Spleen (tissue), 13 donors: Measurements from ENCODE around the gene ARL17A. TPM values are rescaled to one million over a fixed set of nuclear protein-coding genes. Genes with fewer than 3 reads are reported as not detected.
"Not testable (repeated sequence)": the region's sequence is repeated elsewhere in the genome, so short reads cannot be mapped to it uniquely, and the experiment has no call there.

Experiments
- DNase-seq: peaks from one replicate; pipeline ENCODE4 v3.0.0-alpha.2; 2020
- H3K27ac ChIP-seq, 8 donors: fragments of 200-600 bp; sonication (generic) in 7 of 8; 1 replicate in 4 of 8; 2 replicates in 4 of 8; pipeline versions ENCODE4 v1.5.0 to v1.8.0; 2016 to 2021; ENCODE audit warnings: inconsistent platforms in 4 of 8, mild to moderate bottlenecking in 4 of 8, moderate library complexity in 1 of 8
- H3K27me3 ChIP-seq, 7 donors: fragments of 200-600 bp; sonication (generic) in 6 of 7; replicated peaks in 1 of 7; 1 replicate in 4 of 7; 2 replicates in 3 of 7; pipeline versions ENCODE4 v1.5.0 to v1.8.0; 2016 to 2021; ENCODE audit warnings: inconsistent platforms in 3 of 7, mild to moderate bottlenecking in 1 of 7
- H3K36me3 ChIP-seq, 6 donors: fragments of 200-600 bp; sonication (generic) in 5 of 6; 1 replicate in 4 of 6; 2 replicates in 2 of 6; pipeline versions ENCODE4 v1.5.0 to v1.8.0; 2016 to 2021; ENCODE audit warnings: inconsistent platforms in 2 of 6
- H3K4me1 ChIP-seq, 6 donors: fragments of 200-600 bp; sonication (generic) in 5 of 6; 1 replicate in 3 of 6; 2 replicates in 3 of 6; pipeline versions ENCODE4 v1.5.0 to v1.8.0; 2016 to 2021; ENCODE audit warnings: inconsistent platforms in 3 of 6
- H3K4me3 ChIP-seq, 8 donors: fragments of 200-600 bp; sonication (generic) in 7 of 8; 1 replicate in 4 of 8; 2 replicates in 4 of 8; pipeline versions ENCODE4 v1.5.0 to v1.8.0; 2016 to 2021; ENCODE audit warnings: inconsistent platforms in 4 of 8, mild to moderate bottlenecking in 4 of 8, moderate library complexity in 2 of 8
- H3K9me3 ChIP-seq, 8 donors: fragments of 200-600 bp; sonication (generic) in 7 of 8; 1 replicate in 4 of 8; 2 replicates in 4 of 8; pipeline versions ENCODE4 v1.5.0 to v1.8.0; 2016 to 2021; ENCODE audit warnings: inconsistent platforms in 4 of 8
- POLR2AphosphoS5 ChIP-seq, 3 donors: sonication (generic); formaldehyde crosslinking; IDR thresholded peaks; one replicate each; pipeline ENCODE4 v1.5.1; 2017; ENCODE audit warnings: antibody characterized with exemption in 3 of 3
- WGBS, 5 donors: extraction: QIAGEN DNeasy Blood & Tissue Kit in 3 of 5; methylation state at CpG; one replicate each; pipeline versions ENCODE4 v1.1.5 to v1.1.7; 2013 to 2018; 5-methylcytosine and 5-hydroxymethylcytosine counted together
- intact Hi-C: fragments of 100-400 bp; cut with DNase I; formaldehyde crosslinking; loops from one replicate; pipeline ENCODE4 v1.15.0; 2023; ENCODE audit warnings: low total_unique reads
- long read RNA-seq, 2 donors: transcript quantifications; one replicate each; lab custom pipeline, GENCODE V29; 2026
- polyA plus RNA-seq, 3 donors: library from polyadenylated mRNA; stranded (reverse); fragments of 200-250 nt; gene quantifications; one replicate each; pipeline ENCODE4 v1.2.1, GENCODE V29; 2013
- total RNA-seq, 7 donors: library from RNA; depleted of rRNA in 3 of 7; stranded (reverse); fragments of >200 nt in 3 of 7; fragmentation: NEBNext Ultra II Directional in 4 of 7; extraction: Animal tissue kit (Norgen Biotek cat#: 25700) in 4 of 7; gene quantifications; one replicate each; pipeline versions ENCODE4 v1.1.0 to v1.2.1, GENCODE V29; 2016 to 2021
- donor health status: healthy with polysubstance abuse.
- donor health status: DM: no; HTN: no; CAD: no; lungs with moderate emphysema.
- donor health status: DM: no; HTN: no; CAD: no.
- donor health status: Bipolar disorder and iron deficiency.
- donor health status: healthy.
- donor health status: DM: no; HTN: no; CAD: no.
- donor health status: DM: yes; HTN: yes; CAD: no.

Gene ARL17A
- total RNA-seq (10 to 100 TPM; 11.9 to 43.5 (median 20.8) TPM), polyA plus RNA-seq (1 to 10 TPM; 1.8 to 6.3 (median 2.5) TPM)
- long read RNA-seq, donor 1, partial matches to known transcripts = 0 of 8 reads
- long read RNA-seq, donor 1, other reads (novel, unspliced or antisense) = 5 of 8 reads
- long read RNA-seq, donor 2, partial matches to known transcripts = 0 of 2 reads
- long read RNA-seq, donor 2, other reads (novel, unspliced or antisense) = 0 of 2 reads

- Histone ChIP-seq H3K27ac (peak within 1 kb of the TSS in 7 of 8 donors; percentile 62 to 83 (median 70)), H3K4me3 (peak within 1 kb of the TSS in 3 of 8 donors; percentile 19 to 58 (median 19))
- H3K9me3 ChIP-seq, intact Hi-C loops, H3K36me3 ChIP-seq, H3K27me3 ChIP-seq, H3K4me1 ChIP-seq: not testable (repeated sequence)
- 0 to 3% (median 0%) methylated on average over 1 to 9 of the region's 65 CpGs; no CpG with 5 or more reads in 1 of the 5 donors for WGBS, 5 donors
- TF ChIP-seq POLR2AphosphoS5 (IDR thresholded peaks at IDR 0.05) = peak in 1 of 3 donors; percentile 18
- peak; percentile 91 for DNase-seq
Observed at GRCh38 chr17:46579083-46580075, at the start of gene ARL17A. Gene ARL17A (minus strand): TSS chr17:46579691. CDS start chr17:46576322, 3,369 bp downstream.

- H3K9me3 ChIP-seq, H3K27me3 ChIP-seq, H3K4me3 ChIP-seq, DNase-seq, H3K4me1 ChIP-seq, H3K27ac ChIP-seq, intact Hi-C loops, H3K36me3 ChIP-seq: not testable (repeated sequence)
- WGBS, 5 donors = no CpG with 5 or more reads among the region's 5 CpGs
Observed at GRCh38 chr17:46628753-46629436, 49.4 kb upstream of the ARL17A start.

GRCh38 chr17:46627452-46627851 is 48.0 kb upstream of the ARL17A start:
- H3K4me1 ChIP-seq, H3K9me3 ChIP-seq, intact Hi-C loops, H3K4me3 ChIP-seq, H3K27me3 ChIP-seq, H3K36me3 ChIP-seq, H3K27ac ChIP-seq, DNase-seq: not testable (repeated sequence)
- 60% methylated on average over 2 of the region's 2 CpGs; no CpG with 5 or more reads in 4 of the 5 donors for WGBS, 5 donors

GRCh38 chr17:46624726-46625125 is 45.2 kb upstream of the ARL17A start:
- DNase-seq, intact Hi-C loops, H3K4me1 ChIP-seq, H3K36me3 ChIP-seq, H3K9me3 ChIP-seq, H3K27me3 ChIP-seq, H3K4me3 ChIP-seq, H3K27ac ChIP-seq: not testable (repeated sequence)
- no CpG with 5 or more reads among the region's 5 CpGs for WGBS, 5 donors

- intact Hi-C loops, H3K4me1 ChIP-seq: not testable (repeated sequence)
- WGBS, 5 donors = no CpG with 5 or more reads among the region's 2 CpGs
Observed at GRCh38 chr17:46623790-46624189, 44.3 kb upstream of the ARL17A start.

GRCh38 chr17:46618975-46619374 is 39.5 kb upstream of the ARL17A start:
- H3K9me3 ChIP-seq, H3K4me3 ChIP-seq, H3K4me1 ChIP-seq, DNase-seq, H3K27me3 ChIP-seq, H3K27ac ChIP-seq, H3K36me3 ChIP-seq, intact Hi-C loops: not testable (repeated sequence)
- WGBS, 5 donors = no CpG with 5 or more reads among the region's 1 CpG

More at GRCh38 chr17:46623790-46624189, 44.3 kb upstream of the ARL17A start:
- not testable (repeated sequence) for H3K9me3 ChIP-seq, H3K27ac ChIP-seq, H3K27me3 ChIP-seq, H3K36me3 ChIP-seq, H3K4me3 ChIP-seq, DNase-seq

GRCh38 chr17:46617121-46617520 is 37.6 kb upstream of the ARL17A start:
- intact Hi-C loops, H3K9me3 ChIP-seq, DNase-seq, H3K27me3 ChIP-seq, H3K4me3 ChIP-seq, H3K4me1 ChIP-seq, H3K27ac ChIP-seq, H3K36me3 ChIP-seq: not testable (repeated sequence)
- no CpG with 5 or more reads among the region's 3 CpGs for WGBS, 5 donors

GRCh38 chr17:46613876-46614275 is 34.4 kb upstream of the ARL17A start:
- H3K9me3 ChIP-seq, H3K27ac ChIP-seq, DNase-seq, H3K27me3 ChIP-seq, H3K4me3 ChIP-seq, H3K36me3 ChIP-seq, intact Hi-C loops, H3K4me1 ChIP-seq: not testable (repeated sequence)
- no CpG with 5 or more reads among the region's 1 CpG for WGBS, 5 donors

GRCh38 chr17:46611304-46611703 is 31.8 kb upstream of the ARL17A start:
- H3K4me1 ChIP-seq, H3K9me3 ChIP-seq, H3K36me3 ChIP-seq, intact Hi-C loops, H3K4me3 ChIP-seq, H3K27ac ChIP-seq, DNase-seq, H3K27me3 ChIP-seq: not testable (repeated sequence)
- no CpG with 5 or more reads among the region's 2 CpGs for WGBS, 5 donors

GRCh38 chr17:46603125-46603524 is 23.6 kb upstream of the ARL17A start:
- H3K4me3 ChIP-seq, H3K27me3 ChIP-seq, H3K4me1 ChIP-seq, DNase-seq, H3K9me3 ChIP-seq, H3K27ac ChIP-seq, H3K36me3 ChIP-seq, intact Hi-C loops: not testable (repeated sequence)
